NAMALWA (cell line): ENCODE data around the gene DUS3L.

ENCODE experiments used
- DNase-seq: peaks from one replicate; pipeline ENCODE4 v3.0.0-alpha.2; 2015; ENCODE audit warnings: low spot score

DUS3L gene, protein sequence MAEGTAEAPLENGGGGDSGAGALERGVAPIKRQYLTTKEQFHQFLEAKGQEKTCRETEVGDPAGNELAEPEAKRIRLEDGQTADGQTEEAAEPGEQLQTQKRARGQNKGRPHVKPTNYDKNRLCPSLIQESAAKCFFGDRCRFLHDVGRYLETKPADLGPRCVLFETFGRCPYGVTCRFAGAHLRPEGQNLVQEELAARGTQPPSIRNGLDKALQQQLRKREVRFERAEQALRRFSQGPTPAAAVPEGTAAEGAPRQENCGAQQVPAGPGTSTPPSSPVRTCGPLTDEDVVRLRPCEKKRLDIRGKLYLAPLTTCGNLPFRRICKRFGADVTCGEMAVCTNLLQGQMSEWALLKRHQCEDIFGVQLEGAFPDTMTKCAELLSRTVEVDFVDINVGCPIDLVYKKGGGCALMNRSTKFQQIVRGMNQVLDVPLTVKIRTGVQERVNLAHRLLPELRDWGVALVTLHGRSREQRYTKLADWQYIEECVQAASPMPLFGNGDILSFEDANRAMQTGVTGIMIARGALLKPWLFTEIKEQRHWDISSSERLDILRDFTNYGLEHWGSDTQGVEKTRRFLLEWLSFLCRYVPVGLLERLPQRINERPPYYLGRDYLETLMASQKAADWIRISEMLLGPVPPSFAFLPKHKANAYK

DNA sequence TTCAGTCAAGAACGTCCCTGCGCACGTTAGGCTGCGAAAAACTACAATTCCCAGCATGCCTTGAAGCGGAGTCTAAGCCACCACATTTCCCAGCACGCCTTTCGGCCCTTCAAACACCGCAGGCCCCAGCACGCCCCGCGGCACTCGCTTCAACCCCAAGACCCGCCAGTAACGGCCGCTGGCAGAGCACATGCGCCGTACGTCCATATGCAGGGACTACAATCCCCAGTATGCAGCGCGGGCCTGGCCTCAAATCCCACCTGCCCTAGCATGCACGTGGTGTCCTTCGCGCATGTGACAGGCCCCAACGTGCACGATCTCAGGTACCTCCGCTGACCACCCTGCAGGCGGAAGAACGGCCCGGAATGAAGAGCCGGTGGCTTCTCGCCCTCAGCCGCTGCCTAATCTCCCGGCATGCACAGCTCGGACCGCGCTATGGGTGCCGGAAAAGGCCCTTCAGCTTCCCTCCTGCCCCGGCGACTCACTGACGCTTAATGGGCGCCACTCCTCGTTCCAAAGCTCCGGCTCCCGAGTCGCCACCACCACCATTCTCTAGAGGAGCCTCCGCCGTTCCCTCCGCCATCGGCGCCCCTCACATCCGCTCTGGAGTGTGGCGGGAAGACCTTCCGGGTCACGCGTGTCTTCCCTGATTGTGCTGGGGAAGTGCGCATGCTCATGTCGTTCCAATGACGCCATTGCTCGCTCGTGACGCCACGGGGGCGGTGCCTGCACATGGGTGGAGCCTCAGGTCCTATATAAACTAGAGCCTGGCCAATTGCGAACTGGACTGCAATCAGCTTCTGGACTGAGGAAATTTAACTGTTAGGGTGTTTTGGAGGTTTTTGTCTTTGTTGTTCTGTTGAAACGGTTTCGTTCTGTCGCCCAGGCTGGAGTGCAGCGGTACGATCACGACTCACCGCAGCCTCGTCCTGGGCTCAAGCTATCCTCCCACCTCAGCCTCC lies at the start of gene DUS3L:
Gene DUS3L, minus strand, starts transcription at position 605 of the 962 bp plus-strand sequence. Its CDS starts 22 bp downstream, at position 583.
- peak; percentile 99 for DNase-seq

DNA sequence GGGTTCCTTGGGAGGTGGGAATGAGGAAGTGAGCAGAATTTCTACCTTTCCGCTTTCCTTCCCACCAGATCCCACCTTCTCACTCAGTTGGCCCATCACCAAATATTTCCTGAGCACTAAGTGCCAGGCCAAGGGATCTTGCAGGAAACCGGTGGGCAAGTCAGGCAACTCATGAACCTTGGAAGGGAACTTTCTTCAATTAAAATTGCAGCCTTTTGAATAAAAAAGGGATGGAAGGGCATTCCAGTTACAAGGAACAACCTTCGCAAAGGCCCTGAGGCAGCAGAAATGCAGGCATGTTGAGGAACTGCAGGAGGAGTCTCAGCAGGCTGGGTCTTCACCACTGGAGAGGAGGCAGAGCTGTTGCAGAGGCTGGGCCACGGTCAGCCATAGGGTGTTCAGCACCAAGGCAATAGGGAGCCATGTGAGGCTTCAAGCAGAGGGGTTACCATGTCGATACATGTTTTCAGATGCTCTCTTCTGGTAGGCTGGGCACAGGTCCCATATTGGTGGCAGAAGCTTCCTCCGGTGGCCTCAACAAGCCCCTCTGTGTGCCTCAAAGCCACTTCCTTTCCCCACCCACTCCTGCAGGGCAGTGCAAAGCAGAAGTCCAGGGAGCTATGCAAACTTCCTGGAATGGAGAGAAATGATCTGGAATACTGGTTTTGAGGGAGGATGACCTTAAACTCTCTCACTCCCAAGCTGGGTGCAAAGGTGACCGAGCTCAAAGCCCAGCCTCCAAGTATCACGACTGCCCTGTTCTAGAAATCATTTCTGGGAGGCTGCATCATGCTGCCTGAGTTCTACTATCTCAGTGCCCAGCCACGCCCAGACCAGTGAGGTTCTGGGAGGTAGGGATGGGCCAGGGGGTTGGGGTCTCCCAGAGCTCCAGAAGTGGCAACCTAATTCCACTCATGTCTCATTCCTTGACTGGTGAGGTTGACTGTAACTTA lies 48.4 kb upstream of the DUS3L start, which contains the start of gene FUT6:
Gene FUT6, minus strand, starts transcription at position 638 of the 953 bp plus-strand sequence. CDS start 7,135 bp downstream, outside the sequence.
- DNase-seq: no peak

DNA sequence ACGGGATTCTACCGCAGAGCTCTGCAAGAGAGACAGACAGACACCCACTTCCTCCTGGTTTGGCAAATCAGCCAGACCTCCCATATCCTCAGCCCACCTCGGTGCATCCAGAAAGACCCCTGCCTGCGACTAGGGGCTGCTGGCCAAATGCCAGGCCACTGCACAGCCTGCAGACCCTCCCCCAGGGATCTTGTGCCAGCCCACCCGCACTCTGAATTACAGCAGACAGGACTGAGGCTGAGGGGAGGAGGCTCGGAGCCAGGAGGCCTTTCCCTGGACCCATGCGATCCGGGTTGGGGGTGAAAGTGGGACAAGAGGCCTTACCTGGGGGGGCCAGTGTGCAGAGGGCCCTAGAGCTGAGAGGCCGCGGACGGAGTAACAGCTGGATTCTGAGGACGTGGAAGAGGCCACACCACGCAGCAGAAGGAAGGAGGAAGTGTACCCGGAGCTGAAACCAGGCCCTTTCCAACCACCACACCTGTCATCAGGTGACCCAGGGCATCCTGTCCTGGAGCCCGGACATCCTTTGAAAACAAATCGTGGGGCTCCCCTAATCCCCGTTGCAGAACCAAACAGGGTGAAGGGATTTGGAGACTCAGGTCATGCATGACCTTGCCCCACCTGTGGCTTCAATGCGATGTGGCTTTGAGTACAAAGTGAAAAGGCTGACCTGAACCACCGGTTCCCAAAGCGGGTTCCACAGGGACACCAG lies 47.5 kb upstream of the DUS3L start:
- no peak for DNase-seq

- DNase-seq: no peak
Measured at GRCh38 chr19:5837761-5838352, 46.9 kb upstream of the DUS3L start.

- no peak for DNase-seq
Measured at GRCh38 chr19:5832527-5833216, 41.7 kb upstream of the DUS3L start.

DNA sequence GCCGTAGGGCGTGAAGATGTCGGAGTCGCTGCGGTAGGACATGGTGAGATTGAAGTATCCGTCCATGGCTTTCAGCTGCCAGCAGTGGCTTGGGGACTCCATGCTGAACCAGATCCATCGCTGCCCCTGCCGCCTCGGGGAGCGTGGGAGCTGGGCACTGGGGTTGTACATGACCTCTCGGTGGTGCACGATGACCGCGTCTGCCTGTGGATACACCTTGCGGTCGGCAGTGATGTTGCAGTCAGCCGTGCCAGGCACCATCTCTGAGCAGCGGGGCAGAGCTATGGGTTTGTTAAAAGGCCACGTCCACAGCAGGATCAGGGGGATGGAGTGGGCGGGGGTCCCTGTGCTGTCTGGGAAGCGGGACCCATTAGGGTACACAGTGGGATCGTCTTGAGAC lies 41.1 kb upstream of the DUS3L start:
- DNase-seq: no peak

DNA sequence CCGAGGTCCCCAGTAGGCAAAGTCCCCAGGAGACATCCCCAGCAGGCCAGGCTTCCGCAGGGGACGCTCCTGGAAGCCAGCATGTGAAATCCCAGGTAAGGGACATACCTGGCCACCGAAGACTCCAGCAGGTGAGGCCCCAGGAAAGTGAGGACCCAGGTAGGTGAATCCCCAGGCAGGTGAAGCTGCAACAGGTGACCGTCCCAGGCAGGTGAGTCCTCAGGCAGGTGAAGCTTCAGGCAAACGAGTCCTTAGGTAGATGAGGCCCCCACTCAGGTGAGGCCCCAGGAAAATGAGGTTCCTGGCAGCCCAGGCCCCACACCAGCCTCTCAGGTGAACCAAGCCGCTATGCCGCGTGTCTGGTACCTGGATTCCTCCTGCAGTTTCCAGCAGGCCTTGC lies 40.2 kb upstream of the DUS3L start:
- no peak for DNase-seq

- no peak for DNase-seq
Measured at GRCh38 chr19:5829567-5830310, 38.8 kb upstream of the DUS3L start.

DNA sequence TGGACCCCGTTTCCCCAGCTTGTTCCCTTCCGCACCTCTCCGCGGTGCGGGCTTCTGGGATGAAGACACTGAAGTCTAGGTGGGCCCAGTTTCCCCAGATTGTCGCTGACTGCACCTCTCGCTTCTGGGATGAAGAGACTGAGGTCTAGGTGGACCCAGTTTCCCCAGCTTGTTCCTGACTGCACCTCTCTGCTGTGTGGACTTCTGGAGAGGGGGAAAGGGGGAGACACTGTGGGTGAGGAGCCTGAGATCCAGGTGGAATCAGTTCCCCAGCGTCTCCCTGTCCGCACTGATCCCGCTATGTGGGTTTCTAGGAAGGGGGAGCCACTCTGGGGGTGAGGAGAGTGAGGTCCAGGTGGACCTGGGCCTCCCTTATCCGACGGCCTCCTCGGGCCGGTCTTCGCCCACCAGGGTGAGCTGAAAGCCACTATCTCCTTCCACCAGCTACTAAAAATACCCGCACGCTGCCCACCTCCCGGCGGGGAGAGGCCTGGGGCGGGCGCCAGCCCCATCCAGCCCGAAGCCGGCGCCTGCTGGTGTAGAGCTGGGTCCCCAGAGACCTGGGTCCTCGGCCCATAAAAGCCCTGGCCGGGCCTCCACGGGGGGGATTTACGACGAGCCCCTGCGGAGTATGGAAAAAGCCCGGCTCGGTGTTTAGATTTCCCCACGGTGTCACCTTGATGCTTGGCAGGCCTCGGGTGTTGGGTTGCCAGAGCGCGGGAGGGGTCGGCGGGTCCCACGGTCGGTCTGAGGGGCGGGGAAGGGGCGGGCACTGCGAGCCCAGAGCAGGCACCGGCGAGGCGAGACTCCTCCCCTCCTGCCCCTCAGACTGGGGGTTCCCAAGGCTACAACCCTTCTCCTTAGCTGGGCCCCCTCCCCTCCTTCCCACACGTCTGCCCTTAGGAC lies 38.0 kb upstream of the DUS3L start:
- peak; percentile 63 for DNase-seq

DNA sequence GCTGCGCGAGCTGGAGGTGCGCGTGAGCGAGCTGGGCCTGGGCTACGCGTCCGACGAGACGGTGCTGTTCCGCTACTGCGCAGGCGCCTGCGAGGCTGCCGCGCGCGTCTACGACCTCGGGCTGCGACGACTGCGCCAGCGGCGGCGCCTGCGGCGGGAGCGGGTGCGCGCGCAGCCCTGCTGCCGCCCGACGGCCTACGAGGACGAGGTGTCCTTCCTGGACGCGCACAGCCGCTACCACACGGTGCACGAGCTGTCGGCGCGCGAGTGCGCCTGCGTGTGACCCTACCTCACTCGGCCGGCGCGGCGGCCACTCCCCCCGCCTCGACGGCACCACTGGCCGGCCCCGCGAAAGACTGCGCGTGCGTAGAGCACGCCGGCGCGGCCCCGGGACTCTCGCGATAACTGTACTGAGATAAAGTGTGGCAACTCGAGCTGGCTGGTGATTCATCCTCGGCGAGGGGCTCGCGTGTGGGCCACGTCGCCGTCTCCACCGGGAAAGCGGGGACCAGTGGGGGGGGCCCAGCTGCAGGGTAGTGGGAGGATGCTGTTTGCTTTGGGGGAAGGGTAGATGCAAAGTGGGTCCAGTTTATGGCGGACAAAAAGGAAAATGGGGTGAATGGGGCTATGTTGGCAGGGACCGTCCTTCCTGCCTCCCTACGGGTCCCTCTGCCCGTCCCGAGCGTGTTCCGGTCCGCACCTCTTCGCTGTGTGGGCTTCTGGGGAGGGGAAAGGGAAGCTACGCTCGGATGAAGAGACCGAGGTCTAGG lies 37.1 kb upstream of the DUS3L start:
- DNase-seq: peak; percentile 91

- no peak for DNase-seq
Measured at GRCh38 chr19:5827342-5827890, 36.5 kb upstream of the DUS3L start.

DNA sequence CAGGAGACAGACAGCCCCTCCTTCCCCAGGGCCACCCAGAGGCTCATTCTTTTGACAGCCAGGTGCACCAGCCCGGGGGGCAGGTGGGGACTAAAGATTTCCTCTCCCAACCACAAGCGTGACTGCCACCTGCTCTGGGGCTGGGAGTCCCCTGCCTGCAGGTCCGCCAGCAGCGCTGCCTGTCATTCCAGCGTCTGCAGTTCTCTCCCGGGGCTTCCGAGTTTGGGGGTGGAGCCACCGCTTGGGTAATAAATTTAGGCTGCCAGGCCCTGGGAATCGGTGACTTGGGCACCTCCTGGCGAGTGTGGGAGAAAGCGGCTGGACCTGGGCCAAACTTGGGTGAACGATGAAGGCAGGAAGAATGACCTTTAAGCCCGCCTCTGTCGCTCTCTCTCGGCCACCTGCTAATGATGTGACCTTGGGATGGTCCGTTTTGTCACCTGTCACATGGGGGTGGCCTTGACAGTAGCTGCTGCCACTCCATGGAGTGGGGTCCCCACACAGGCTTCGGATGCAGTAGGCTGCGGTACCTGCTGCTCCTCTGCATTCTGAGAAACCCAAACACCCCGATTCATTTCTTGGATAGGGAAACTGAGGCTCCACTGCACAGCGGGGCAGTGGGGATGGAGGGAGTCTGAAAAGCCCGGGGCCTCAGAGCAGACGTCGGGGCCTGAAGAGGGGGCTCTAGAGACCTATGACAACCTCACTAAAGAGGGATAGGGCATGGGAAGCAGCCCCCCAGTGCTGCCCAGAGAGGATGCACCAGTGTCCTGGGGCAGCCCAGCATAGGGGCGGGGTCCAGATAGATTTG lies 35.8 kb upstream of the DUS3L start:
- peak; percentile 85 for DNase-seq

- DNase-seq: no peak
Measured at GRCh38 chr19:5825178-5825577, 34.2 kb upstream of the DUS3L start.

DNA sequence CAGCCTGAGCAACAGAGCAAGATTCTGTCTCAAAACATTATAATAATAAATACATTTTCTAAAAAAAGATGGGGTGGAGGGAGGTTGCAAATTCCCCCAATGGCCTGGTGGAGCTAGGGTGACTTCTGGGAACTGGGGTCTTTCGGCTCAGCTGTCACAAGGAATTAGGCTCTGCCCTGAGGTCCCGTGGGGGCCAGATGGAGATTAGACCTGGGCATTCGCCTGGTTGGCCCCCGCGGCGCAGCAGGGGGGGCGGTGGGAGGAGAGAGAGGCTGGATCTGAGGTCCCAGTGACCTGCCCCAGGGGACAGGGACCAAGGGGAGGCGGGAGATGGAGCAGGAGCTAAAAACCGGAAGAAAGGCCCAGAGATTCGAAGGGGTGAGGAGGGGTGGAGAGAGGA lies 33.8 kb upstream of the DUS3L start:
- no peak for DNase-seq

GRCh38 chr19:5823579-5824281 lies 32.8 kb upstream of the DUS3L start:
- no peak for DNase-seq
